SK-N-DZ (cell line): ENCODE measurements around the gene SFTPB.
A peak's percentile ranks its signal among the peaks of the same experiment; 100 is the strongest.

Experiments used
- DNase-seq: peaks from one replicate; pipeline ENCODE4 v3.0.0-alpha.2; 2015; ENCODE audit warnings: low spot score

Gene SFTPB

DNA sequence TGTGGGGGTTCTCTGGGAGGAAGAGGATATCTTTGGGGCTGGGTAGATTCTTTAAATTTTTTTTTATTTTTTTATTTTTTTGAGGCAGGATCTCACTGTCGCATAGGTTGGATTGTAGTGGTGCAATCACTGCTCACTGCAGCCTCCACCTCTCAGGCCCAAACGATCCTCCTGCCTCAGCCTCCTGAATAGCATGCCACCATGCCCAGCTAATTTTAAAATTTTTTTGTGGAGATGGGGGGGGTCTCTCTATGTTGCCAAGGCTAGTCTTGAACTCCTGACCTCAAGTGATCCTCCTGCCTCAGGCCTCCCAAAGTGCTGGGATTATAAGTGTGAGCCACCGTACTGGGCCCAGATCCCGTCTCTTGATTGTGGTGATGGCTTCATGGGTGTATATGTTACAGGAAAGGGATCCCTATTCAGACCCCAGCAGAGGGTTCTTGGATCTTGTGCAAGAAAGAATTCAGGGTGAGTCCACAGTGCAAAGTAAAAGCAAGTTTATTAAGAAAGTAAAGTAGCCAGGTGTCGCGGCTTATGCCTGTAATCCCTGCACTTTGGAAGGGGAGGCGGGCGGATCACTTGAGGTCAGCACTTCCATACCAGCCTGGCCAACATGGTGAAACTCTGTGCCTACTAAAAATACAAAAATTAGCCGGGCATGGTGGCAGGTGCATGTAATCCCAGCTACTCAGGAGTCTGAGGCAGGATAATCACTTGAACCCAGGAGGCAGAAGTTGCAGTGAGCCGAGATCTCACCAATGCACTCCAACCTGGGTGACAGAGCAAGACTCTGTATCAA lies 54.1 kb downstream of the SFTPB start:
- no peak for DNase-seq

DNA sequence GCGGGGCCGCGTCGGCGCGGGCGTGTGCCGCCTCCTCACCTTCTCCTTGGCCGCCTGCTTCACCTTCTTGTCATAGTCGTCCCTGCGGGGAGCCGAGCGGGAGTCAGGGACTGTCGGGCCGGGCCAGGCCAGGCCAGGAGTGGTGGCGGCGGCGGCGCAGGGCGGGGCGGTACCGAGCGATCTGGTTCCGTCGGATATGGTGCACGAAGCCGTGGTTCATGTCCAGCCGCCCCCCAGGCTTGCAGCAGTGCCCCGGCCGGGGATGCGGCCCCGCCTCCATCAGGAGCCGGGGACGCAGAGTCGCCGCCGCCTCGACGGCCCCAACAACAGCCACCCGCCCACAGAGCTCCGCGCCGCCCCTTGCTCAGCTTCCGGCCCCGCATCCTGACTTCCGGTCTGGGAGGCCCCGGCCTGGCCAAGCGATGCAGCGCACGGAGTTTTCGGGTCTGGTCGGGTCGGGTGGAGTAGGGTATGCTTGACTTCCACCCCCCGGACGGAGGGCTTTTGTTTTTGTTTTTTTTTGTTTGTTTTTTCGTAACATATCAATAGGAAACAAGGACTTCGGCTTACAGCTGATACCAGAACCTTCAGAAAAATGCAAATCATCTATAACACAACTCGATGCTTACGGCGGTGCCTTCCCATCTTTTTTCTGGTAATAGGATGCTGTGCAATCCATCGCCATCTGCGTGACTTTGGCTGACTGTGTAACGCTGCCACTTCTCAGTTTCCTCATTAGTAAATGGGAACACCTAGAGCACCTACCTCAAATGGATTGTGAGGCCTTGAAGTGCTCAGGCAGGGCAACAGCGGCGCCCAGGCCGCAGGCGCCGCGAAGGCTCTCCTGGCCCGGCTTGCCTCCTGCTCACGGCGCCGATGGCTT lies 56.1 kb downstream of the SFTPB start, which contains the start of gene C2orf68:
TSS of gene C2orf68 (minus strand) at position 362 of the 883 bp plus-strand sequence. CDS start at position 280, 82 bp downstream.
- peak; percentile 91 for DNase-seq

- DNase-seq, result no peak
Measured at GRCh38 chr2:85611217-85611704, 56.7 kb downstream of the SFTPB start.
